Measurements from ENCODE around the gene SREBF2. TPM values are rescaled to one million over a fixed set of nuclear protein-coding genes. Genes with fewer than 3 reads are reported as not detected.

SREBF2 gene
- total RNA-seq, 4 donors from 2014 or later: 26.3 to 63.5 (median 33.8) TPM

DNA sequence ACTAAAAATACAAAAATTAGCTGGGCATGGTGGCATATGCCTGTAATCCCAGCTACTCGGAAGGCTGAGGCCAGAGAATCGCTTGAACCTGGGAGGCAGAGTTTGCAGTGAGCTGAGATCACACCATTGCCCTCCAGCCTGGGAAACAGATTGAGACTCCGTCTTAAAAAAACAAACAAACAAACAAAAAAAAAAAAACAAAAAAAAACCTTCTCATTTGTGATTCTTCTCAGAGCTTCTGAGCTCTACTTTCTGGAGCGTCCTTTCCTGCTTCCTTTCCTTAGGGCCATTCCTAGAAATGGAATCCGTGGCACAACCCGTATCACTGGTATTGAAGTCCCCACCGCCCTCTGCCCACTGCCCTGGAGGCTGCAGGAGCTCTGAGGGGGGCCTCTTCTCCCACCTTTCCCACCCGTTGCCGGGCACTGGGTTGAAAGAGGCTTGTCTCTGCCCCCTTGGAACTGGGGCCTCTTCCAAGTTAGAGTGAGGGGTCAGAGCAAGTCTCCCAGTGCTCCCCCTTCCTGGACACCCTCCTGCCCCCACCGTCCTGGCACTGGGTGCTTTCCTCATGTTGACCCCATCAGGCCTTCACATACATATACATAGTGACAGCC lies 83.9 kb downstream of the SREBF2 start:
- ATAC-seq (ENCODE audit: low FRiP score) (no peak), DNase-seq (ENCODE audit: low spot score) (no peak)
- TF ChIP-seq, protein P1, sequence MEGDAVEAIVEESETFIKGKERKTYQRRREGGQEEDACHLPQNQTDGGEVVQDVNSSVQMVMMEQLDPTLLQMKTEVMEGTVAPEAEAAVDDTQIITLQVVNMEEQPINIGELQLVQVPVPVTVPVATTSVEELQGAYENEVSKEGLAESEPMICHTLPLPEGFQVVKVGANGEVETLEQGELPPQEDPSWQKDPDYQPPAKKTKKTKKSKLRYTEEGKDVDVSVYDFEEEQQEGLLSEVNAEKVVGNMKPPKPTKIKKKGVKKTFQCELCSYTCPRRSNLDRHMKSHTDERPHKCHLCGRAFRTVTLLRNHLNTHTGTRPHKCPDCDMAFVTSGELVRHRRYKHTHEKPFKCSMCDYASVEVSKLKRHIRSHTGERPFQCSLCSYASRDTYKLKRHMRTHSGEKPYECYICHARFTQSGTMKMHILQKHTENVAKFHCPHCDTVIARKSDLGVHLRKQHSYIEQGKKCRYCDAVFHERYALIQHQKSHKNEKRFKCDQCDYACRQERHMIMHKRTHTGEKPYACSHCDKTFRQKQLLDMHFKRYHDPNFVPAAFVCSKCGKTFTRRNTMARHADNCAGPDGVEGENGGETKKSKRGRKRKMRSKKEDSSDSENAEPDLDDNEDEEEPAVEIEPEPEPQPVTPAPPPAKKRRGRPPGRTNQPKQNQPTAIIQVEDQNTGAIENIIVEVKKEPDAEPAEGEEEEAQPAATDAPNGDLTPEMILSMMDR (IDR thresholded peaks at IDR 0.05): no peak

DNA sequence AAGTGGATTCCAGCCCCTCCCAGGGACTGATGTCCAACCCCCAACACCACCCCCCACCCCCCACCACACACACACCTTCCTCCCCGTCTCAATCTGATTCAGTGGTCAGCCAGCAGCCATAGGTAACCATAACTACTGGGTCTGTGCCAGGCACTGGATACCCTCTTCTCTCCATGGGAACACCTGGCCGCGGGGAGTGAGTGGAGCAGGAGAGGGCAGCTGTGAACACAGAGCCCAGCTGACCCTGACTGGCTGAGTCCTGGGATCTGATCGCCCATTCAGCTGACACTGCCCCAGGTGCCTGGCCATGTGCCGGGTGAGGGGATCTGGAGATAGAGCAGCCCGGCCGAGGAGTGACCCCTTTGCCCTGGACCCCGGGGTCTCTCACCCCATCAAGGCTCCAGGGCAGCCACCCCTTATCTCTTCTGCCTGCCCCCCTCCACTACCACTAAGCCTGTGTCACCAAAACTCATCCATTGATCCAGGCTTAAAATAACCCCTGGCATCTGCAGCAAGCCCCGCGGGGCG lies 84.5 kb downstream of the SREBF2 start:
- ATAC-seq (ENCODE audit: low FRiP score) (no peak), DNase-seq (ENCODE audit: low spot score) (no peak)
- TF ChIP-seq, protein P1 (IDR thresholded peaks at IDR 0.05): no peak

- ATAC-seq (ENCODE audit: low FRiP score) (no peak), DNase-seq (ENCODE audit: low spot score) (no peak)
- TF ChIP-seq, protein P1 (IDR thresholded peaks at IDR 0.05): no peak
These were observed 85.2 kb downstream of the SREBF2 start for GRCh38 chr22:41917903-41918791.

DNA sequence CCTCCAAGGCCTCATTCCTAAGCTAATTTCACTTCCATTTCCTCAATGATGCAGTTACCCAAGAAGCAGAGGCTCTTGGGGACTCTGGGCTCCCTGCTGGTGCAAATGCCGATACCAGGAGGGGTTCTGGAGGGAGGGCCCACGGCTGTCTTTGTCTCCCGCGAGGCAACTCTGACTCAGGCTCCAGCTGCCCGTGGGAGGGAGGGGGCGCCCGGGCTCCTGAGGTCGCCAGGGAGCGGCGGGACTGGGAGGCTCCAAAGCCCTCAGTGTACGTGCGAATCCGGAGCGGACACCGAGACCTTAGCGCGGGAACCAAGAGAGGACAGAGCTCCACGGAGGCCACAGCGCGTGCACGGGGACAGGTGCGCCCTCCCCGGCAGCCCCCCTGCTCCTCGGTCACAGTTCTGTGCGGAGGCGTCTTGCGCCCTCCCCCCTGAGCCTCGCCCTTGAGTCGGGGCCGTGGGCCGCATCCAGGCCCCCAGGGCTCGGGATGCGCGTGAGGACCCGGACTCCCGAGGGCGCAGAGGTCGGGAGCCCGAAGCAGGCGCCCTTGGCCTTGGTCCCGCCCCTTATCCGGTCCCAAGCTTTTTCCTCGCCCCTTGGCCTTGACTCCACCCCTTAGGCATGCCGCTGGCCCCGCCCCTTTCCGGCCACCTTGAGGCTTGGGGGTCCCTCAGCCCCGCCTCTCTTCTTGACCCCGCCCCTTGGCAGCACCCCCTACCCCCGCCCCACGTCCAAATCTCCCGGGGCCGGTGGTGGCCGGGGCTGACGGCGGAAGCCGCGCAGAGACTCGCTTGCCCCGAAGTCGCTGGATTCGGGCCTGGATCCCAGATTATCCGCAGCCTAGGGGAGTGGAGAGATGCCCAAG lies 86.7 kb downstream of the SREBF2 start:
- DNase-seq (ENCODE audit: low spot score) (no peak), ATAC-seq (ENCODE audit: low FRiP score) (peak; percentile 62)
- TF ChIP-seq, protein P1 (IDR thresholded peaks at IDR 0.05): no peak

- DNase-seq (ENCODE audit: low spot score): no peak
- no peak for ATAC-seq (ENCODE audit: low FRiP score)
- TF ChIP-seq, protein P1 (IDR thresholded peaks at IDR 0.05): no peak
These were observed 87.5 kb downstream of the SREBF2 start for GRCh38 chr22:41920271-41920976.

GRCh38 chr22:41922328-41922727 lies 89.4 kb downstream of the SREBF2 start:
- TF ChIP-seq, protein P1 (IDR thresholded peaks at IDR 0.05): no peak
- DNase-seq (ENCODE audit: low spot score) (no peak), ATAC-seq (ENCODE audit: low FRiP score) (no peak)

Measured in omental fat pad (tissue), 4 donors.